SJSA1 (cell line): ENCODE measurements around the gene SPAG9. TPM values are rescaled to one million over a fixed set of nuclear protein-coding genes. Genes with fewer than 3 reads are reported as not detected.

Source experiments
- DNase-seq, 2 experiments: peaks; one replicate each; pipeline ENCODE4 v3.0.0-alpha.2; 2015 to 2020; ENCODE audit warnings: low spot score in 2 of 2, low read depth in 1 of 2
- H3K27ac ChIP-seq: fragments of 250-450 bp; sonication (Bioruptor Pico); 2 replicates; pipeline ENCODE4 v1.5.1; 2020; ENCODE audit warnings: mild to moderate bottlenecking, moderate library complexity
- H3K27me3 ChIP-seq: fragments of 250-450 bp; sonication (Bioruptor Pico); replicated peaks from 2 replicates; pipeline ENCODE4 v1.5.1; 2020; ENCODE audit warnings: mild to moderate bottlenecking, moderate library complexity
- H3K36me3 ChIP-seq: fragments of 250-450 bp; sonication (Bioruptor Pico); 2 replicates; pipeline ENCODE4 v1.5.1; 2020; ENCODE audit warnings: mild to moderate bottlenecking
- H3K4me1 ChIP-seq: fragments of 250-450 bp; sonication (Bioruptor Pico); replicated peaks from 2 replicates; pipeline ENCODE4 v1.6.1; 2021; ENCODE audit warnings: mild to moderate bottlenecking
- H3K4me3 ChIP-seq: fragments of 250-450 bp; sonication (Bioruptor Pico); 2 replicates; pipeline ENCODE4 v1.5.1; 2020; ENCODE audit warnings: mild to moderate bottlenecking
- H3K9me3 ChIP-seq: fragments of 250-450 bp; sonication (Bioruptor Pico); replicated peaks from 2 replicates; pipeline ENCODE4 v1.5.1; 2020; ENCODE audit warnings: mild to moderate bottlenecking
- total RNA-seq: library from RNA; depleted of rRNA; stranded (reverse); fragments of >200 nt; shearing (Covaris generic); gene quantifications from 2 replicates; pipeline ENCODE4 v1.2.3, GENCODE V29; 2014; rRNA removed

Gene SPAG9, protein sequence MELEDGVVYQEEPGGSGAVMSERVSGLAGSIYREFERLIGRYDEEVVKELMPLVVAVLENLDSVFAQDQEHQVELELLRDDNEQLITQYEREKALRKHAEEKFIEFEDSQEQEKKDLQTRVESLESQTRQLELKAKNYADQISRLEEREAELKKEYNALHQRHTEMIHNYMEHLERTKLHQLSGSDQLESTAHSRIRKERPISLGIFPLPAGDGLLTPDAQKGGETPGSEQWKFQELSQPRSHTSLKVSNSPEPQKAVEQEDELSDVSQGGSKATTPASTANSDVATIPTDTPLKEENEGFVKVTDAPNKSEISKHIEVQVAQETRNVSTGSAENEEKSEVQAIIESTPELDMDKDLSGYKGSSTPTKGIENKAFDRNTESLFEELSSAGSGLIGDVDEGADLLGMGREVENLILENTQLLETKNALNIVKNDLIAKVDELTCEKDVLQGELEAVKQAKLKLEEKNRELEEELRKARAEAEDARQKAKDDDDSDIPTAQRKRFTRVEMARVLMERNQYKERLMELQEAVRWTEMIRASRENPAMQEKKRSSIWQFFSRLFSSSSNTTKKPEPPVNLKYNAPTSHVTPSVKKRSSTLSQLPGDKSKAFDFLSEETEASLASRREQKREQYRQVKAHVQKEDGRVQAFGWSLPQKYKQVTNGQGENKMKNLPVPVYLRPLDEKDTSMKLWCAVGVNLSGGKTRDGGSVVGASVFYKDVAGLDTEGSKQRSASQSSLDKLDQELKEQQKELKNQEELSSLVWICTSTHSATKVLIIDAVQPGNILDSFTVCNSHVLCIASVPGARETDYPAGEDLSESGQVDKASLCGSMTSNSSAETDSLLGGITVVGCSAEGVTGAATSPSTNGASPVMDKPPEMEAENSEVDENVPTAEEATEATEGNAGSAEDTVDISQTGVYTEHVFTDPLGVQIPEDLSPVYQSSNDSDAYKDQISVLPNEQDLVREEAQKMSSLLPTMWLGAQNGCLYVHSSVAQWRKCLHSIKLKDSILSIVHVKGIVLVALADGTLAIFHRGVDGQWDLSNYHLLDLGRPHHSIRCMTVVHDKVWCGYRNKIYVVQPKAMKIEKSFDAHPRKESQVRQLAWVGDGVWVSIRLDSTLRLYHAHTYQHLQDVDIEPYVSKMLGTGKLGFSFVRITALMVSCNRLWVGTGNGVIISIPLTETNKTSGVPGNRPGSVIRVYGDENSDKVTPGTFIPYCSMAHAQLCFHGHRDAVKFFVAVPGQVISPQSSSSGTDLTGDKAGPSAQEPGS (N-terminal part only)
- 101 and 138 TPM in 2 replicates for total RNA-seq

DNA sequence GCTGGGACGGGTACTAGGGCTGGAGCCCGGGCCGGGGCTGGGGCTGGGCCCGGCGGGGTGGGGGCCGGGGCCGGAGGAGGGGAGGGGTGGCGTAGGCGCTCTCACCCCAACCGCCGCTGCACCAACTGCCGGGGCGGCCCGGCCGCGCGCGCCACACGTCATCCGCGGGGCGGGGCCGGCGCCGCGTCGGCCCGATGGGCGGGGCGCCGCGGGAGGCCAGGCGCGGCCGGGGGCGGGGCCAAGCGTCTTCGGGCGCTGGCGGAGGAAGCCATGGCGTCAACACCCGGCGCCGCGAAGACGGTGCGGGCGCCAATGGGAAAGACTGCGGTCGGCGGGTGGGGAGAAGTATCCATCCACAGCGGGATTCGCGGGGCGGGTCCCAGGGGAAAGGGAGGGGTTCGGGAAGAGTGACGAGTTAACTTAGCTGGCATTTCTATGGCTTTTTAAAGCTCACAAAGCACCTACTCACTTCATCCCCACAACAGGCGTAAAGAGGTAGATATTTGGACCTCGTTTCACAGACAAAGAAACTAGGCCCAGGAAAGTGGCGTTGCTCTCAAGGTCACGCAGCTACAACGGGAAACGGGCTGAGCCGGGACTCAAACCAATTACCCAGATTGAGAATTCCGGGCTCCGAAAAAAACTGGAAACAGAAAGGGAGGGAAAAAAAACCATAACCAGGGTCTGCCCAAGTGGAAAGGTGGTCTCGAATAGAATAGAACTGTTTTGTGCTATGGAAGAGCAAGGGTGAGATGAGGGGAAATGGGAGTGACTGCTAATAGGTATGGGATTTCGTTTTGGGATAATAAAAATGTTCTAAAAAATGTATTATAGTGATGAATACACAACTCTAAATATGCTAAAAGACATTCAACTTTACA lies at the start of gene SPAG9:
SPAG9 (minus strand) TSS at position 130 of the 881 bp plus-strand sequence. CDS start 212 bp downstream, outside the sequence.
- Histone ChIP-seq H3K9me3 (no peaks in the 10 kb centered on the region), H3K36me3 (peaks cover 11% of the 10 kb centered on the region), H3K27me3 (no peaks in the 10 kb centered on the region), H3K4me3 (peak within 1 kb of the TSS; percentile 94), H3K4me1 (peaks cover 36% of the 10 kb centered on the region), H3K27ac (peak within 1 kb of the TSS; percentile 96)
- peak; percentile 97 to 100 for DNase-seq

DNA sequence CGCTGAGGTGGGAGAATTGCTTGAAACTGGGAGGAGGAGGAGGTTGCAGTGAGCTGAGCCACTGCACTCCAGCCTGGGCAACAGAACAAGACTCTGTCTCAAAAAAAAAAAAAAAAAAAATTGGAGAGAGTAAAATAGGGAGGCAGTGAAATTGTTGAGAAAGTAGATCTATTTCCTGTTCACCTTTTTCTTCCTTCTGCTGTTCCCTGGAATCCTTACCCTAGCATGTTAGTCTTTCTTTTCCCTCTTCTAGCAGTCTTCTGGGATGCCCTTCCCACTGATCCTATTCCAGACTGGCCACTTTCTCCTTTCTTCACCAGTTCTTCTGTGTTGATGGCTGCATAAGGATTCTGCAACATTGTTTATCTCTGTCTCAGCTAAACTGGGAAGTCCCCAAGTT lies 48.7 kb upstream of the SPAG9 start:
- H3K4me3 ChIP-seq = no peak overlapping the region
- H3K27me3 ChIP-seq = no peaks in the 10 kb centered on the region
- peaks cover 12% of the 10 kb centered on the region for H3K4me1 ChIP-seq
- H3K36me3 ChIP-seq = peaks cover 90% of the 10 kb centered on the region
- H3K27ac ChIP-seq = no peak overlapping the region
- DNase-seq = no peak
- H3K9me3 ChIP-seq = no peaks in the 10 kb centered on the region

DNA sequence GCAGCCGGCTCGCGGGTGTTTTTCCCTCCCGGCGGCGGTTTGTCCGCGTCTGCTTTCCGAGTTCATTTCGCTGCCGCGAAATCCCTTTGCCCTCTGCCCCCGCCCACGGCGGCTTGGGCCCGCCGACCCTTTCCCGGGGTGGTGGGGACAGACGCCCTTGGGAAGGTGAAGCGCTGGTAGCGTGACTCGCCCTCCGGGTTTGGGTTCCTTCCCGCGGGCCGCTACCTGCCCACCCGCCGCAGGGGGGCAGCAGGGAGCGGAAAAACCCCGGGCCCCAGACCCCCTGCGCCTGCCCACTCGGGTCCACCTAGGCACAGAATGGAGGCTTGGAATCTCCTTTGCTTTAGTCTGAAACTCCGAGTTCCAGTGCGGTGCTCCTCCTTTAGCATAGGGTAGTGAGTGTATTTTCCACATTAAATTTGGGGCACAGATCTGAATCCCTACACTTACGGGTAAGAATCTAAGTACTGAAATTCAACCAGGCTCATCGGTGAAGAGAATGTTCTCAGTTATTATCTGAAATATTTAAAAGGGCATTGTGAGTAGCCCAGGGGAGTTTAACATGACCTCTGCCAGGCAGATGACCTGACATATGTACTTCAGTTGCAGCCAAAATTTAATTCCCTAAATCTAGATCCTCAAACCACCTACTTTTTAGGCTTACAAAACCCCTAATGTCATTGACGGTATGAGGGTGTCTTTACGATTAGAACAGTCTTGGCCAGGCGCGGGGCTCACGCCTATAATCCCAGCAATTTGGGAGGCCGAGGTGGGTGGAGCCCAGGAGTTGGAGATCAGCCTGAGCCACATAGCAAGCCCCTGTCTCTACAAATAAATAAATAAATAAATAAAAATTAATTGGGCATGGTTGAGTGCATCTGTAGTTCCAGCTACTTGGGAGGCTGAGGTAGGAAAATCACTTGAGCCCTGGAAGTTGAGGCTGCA lies 46.6 kb upstream of the SPAG9 start:
- Histone ChIP-seq H3K9me3 (no peaks in the 10 kb centered on the region), H3K4me1 (peaks cover 12% of the 10 kb centered on the region), H3K27ac (peak overlapping the region; percentile 70), H3K36me3 (peaks cover 83% of the 10 kb centered on the region), H3K4me3 (peak overlapping the region; percentile 92), H3K27me3 (no peaks in the 10 kb centered on the region)
- peak; percentile 77 to 83 for DNase-seq

DNA sequence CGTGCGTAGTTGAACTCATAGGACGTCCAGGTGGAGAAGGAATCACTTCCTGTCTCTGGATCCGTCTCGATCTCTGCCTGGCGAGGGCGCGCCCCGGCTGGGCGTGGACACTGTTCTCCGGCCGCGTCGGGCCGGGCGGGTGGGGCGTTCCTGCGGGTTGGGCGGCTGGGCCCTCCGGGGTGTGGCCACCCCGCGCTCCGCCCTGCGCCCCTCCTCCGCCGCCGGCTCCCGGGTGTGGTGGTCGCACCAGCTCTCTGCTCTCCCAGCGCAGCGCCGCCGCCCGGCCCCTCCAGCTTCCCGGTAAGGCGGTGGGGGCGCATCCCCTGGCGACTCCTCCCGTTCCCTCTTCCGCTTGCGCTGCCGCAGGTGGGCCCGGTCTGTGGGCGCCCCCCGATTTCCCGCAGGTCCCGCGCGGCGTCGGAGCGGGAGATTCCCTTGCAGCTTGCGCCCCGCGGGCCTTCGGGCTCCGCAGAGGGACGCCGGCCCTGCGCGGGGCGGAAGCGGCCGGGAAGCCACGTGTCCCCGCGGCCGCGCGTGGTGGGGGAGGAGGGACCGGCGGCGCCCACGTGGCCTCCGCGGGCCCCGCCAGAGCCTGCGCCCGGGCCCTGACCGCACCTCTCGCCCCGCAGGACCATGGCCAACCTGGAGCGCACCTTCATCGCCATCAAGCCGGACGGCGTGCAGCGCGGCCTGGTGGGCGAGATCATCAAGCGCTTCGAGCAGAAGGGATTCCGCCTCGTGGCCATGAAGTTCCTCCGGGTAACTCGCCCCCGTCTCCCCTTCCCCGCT lies 45.7 kb upstream of the SPAG9 start, which contains the start of gene NME2:
NME2 (plus strand) TSS at position 214 of the 789 bp plus-strand sequence; CDS start at position 634, 420 bp downstream.
- DNase-seq = peak; percentile 95
- Histone ChIP-seq H3K4me3 (peak within 1 kb of the TSS; percentile 92), H3K27me3 (no peaks in the 10 kb centered on the region), H3K36me3 (peaks cover 82% of the 10 kb centered on the region), H3K27ac (peak within 1 kb of the TSS; percentile 70), H3K9me3 (no peaks in the 10 kb centered on the region), H3K4me1 (peaks cover 12% of the 10 kb centered on the region)

DNA sequence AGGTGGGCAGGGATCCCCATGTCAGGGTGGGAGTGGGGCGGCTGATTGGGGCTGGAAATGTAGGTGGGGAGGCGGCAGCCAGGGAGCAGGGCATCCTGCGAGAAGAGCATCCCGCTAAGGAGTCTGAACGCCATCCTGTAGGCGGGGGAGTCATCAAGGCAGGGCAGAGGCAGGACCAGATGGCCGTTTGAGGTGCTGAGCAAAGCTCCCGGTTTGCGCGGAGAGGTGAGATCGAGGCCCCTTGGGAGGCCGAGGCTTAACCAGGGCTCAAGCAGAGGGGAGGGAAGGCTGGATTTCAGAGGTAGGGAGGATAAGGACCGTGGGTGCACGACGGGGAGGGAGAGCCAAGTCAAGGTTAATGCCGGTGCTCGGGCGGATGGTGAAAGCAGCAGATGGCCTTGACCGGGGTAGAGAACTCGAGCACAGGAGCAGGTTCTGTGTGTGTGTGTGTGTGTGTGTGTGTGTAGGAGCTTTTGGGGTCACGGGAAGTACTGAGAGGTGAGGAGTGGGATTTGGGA lies 45.1 kb upstream of the SPAG9 start:
- Histone ChIP-seq H3K27ac (peak overlapping the region; percentile 70), H3K36me3 (peaks cover 82% of the 10 kb centered on the region), H3K27me3 (no peaks in the 10 kb centered on the region), H3K9me3 (no peaks in the 10 kb centered on the region), H3K4me1 (peaks cover 12% of the 10 kb centered on the region), H3K4me3 (peak overlapping the region; percentile 92)
- no peak for DNase-seq

DNA sequence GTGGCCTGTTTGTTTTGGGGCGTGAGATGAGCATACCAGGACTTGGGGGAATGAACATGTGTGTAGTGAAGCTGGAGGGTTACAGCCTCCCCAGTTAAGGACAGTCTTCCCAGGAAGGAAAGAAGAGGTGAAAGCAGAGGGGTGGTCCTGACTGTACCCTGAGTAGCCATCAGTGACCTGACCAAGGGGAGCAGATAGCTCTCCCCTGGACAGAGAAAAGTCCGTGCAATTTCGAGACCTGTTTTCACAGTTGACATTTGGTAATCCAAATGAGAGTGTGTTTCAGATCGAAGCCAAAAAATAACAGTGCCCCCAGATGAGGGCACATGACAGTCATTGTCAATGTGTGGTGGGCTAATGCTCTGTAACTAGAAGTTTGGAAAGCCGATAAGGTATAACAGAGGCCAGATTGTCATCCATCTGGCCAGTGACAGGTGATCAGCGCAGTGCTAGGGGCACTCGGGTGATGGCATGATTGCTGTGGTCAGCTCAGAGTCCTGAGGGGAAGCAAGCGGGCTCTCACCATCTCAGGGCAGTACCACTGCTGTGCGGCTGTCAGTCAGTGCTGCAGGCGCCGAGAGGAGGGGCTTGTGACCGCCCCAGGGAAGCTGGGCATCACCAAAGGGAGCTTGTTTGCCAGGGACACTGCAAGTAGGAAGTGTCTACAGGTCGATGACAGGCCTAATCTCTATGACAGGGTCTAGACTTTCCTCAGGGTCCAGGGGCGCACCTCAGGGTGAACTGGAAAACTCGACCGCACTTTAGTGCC lies 44.4 kb upstream of the SPAG9 start:
- H3K4me1 ChIP-seq = peaks cover 12% of the 10 kb centered on the region
- peaks cover 82% of the 10 kb centered on the region for H3K36me3 ChIP-seq
- no peak overlapping the region; the same call in 1 of the 2 replicates for H3K27ac ChIP-seq
- H3K9me3 ChIP-seq = no peaks in the 10 kb centered on the region
- DNase-seq = no peak
- no peaks in the 10 kb centered on the region for H3K27me3 ChIP-seq
- peak overlapping the region; percentile 92; the same call in 1 of the 2 replicates for H3K4me3 ChIP-seq

DNA sequence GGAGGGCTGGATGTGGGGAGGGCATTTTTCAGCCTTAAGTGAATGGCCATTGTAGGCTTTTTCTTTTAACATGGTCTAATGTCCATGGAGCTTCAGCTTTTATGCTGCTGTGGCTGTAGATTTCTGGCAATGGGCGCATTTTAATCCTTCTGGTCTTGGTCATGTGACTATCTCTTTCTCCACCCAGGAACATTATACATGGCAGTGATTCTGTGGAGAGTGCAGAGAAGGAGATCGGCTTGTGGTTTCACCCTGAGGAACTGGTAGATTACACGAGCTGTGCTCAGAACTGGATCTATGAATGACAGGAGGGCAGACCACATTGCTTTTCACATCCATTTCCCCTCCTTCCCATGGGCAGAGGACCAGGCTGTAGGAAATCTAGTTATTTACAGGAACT lies 40.9 kb upstream of the SPAG9 start:
- no peak for DNase-seq
- Histone ChIP-seq H3K4me3 (no peak overlapping the region), H3K9me3 (no peaks in the 10 kb centered on the region), H3K27me3 (no peaks in the 10 kb centered on the region), H3K36me3 (peaks cover 78% of the 10 kb centered on the region), H3K27ac (no peak overlapping the region), H3K4me1 (peaks cover 7% of the 10 kb centered on the region)

DNA sequence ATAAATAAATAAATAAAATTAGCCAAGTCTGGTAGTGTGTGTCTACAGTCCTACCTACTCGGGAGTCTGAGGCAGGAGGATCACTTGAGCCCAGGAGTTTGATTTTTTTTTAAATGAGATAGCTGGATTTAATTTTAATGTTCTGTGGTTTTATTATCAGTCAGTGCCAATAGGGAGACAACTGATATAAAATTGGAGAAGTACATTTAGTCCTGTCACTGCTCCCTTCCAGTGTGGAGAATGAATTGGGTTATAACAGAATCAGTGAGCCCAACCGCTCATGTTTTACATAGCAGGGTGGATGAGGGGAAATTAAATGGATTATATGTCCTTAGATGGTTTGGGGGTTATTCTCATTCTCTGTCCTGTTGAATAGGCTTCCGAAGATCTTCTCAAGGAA lies 38.9 kb upstream of the SPAG9 start:
- H3K4me1 ChIP-seq = peaks cover 3% of the 10 kb centered on the region
- H3K27me3 ChIP-seq = no peaks in the 10 kb centered on the region
- DNase-seq = no peak
- H3K9me3 ChIP-seq = no peaks in the 10 kb centered on the region
- H3K27ac ChIP-seq = no peak overlapping the region
- H3K4me3 ChIP-seq = no peak overlapping the region
- peaks cover 78% of the 10 kb centered on the region for H3K36me3 ChIP-seq

DNA sequence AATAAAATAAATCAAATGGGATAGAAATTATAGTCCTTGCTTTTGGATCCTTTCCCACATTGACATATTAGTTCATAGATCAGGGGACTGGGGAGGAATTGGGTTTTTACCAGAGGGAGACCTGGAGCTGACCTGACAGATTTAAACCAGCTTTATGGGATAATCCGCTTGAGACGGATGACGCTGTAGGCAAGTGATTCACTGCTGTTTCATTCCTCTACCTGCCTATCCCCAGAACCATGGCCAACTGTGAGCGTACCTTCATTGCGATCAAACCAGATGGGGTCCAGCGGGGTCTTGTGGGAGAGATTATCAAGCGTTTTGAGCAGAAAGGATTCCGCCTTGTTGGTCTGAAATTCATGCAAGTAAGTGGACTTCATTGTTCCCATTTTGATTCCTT lies 34.7 kb upstream of the SPAG9 start:
- peaks cover 17% of the 10 kb centered on the region for H3K4me1 ChIP-seq
- DNase-seq = no peak
- H3K27ac ChIP-seq = no peak overlapping the region
- H3K36me3 ChIP-seq = peaks cover 56% of the 10 kb centered on the region
- no peaks in the 10 kb centered on the region for H3K27me3 ChIP-seq
- no peaks in the 10 kb centered on the region for H3K9me3 ChIP-seq
- no peak overlapping the region for H3K4me3 ChIP-seq

DNA sequence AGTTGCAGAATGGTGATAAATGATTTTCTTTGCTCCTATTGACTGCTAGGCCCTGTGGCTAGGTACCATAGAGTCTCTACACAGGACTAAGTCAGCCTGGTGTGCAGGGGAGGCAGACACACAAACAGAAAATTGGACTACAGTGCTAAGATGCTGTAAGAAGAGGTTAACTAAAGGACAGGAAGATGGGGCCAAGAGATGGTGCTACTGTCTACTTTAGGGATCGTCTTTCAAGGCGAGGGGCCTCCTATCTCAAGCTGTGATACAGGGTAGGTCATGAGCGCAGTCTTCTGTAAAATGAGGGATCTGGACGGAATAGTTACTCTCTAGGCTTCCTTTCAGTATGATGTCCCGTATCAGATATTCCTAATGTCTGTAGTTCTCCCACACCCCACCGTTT lies 33.5 kb upstream of the SPAG9 start:
- Histone ChIP-seq H3K4me3 (peak overlapping the region; percentile 61), H3K9me3 (no peaks in the 10 kb centered on the region), H3K36me3 (peaks cover 43% of the 10 kb centered on the region), H3K4me1 (peaks cover 17% of the 10 kb centered on the region), H3K27ac (no peak overlapping the region), H3K27me3 (no peaks in the 10 kb centered on the region)
- peak in 1 of 2 experiments; percentile 28 for DNase-seq
